IPS-18a (cell line): Measurements from ENCODE around the gene CAMKMT.

ENCODE experiments used
- H3K27ac ChIP-seq: one replicate; pipeline ENCODE4 v1.5.1; 2013; ENCODE audit warnings: low read length
- H3K27me3 ChIP-seq: one replicate; pipeline ENCODE4 v1.6.1; 2013; ENCODE audit warnings: mild to moderate bottlenecking, low read length; ENCODE audit not compliant: control insufficient read depth, insufficient read depth
- H3K36me3 ChIP-seq: one replicate; pipeline ENCODE4 v1.6.1; 2013; ENCODE audit warnings: low read depth, low read length; ENCODE audit not compliant: control insufficient read depth
- H3K4me1 ChIP-seq: one replicate; pipeline ENCODE4 v1.6.1; 2013; ENCODE audit warnings: low read depth, low read length; ENCODE audit not compliant: control insufficient read depth
- H3K4me3 ChIP-seq: one replicate; pipeline ENCODE4 v1.5.1; 2013; ENCODE audit warnings: low read length
- H3K9ac ChIP-seq: one replicate; pipeline ENCODE4 v1.6.1; 2013; ENCODE audit warnings: mild to moderate bottlenecking, low read length, moderate library complexity
- H3K9me3 ChIP-seq: one replicate; pipeline ENCODE4 v1.6.1; 2013; ENCODE audit warnings: low read depth, low read length; ENCODE audit not compliant: control insufficient read depth

CAMKMT gene

GRCh38 chr2:44555700-44556099 is 194.0 kb downstream of the CAMKMT start:
- Histone ChIP-seq H3K9me3 (no peaks in the 10 kb centered on the region), H3K27ac (no peak overlapping the region), H3K4me3 (no peak overlapping the region), H3K9ac (no peak overlapping the region), H3K27me3 (no peaks in the 10 kb centered on the region), H3K36me3 (no peaks in the 10 kb centered on the region), H3K4me1 (no peaks in the 10 kb centered on the region)

DNA sequence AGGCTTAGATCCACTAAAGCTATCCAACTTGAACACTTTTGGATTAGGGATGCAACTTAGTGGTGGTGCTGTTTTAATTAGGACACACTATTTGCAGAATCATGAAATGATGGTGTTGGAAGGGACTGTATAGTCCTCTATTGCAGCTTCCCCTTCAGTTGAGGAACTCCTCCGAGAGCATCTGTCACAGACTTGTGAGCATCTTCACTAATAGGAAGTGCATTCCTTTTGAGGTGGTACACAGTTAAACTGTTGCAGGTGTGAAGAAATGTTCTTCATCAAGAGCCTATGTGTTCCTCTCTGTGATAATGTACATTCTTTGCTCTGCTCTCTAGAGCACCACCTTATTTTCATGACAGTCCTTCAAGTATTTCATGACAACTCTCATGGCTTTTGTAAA is 197.4 kb downstream of the CAMKMT start:
- H3K4me1 ChIP-seq: no peaks in the 10 kb centered on the region
- H3K9me3 ChIP-seq: no peaks in the 10 kb centered on the region
- H3K36me3 ChIP-seq: no peaks in the 10 kb centered on the region

DNA sequence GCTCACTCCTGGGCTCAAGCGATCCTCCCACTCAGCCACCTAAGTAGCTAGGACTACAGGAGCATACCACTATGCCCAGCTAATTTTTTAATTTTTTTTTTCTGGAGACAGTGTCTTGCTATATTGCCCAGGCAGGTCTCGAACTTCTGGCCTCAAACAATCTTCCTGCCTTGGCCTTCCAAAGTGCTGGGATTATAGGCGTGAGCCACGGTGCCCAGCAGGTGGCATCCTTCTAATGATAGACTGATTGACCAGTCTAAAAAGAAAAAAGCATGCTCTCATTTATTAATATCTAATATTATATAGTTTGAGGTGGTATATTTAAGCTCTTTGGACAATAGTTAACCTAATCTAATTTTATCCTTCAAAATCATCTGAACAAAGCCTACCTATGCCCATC is 198.6 kb downstream of the CAMKMT start:
- Histone ChIP-seq H3K27me3 (no peaks in the 10 kb centered on the region), H3K27ac (no peak overlapping the region), H3K9ac (no peak overlapping the region), H3K4me1 (no peaks in the 10 kb centered on the region), H3K36me3 (no peaks in the 10 kb centered on the region), H3K4me3 (no peak overlapping the region), H3K9me3 (no peaks in the 10 kb centered on the region)

More for the DNA sequence above, 197.4 kb downstream of the CAMKMT start:
- H3K4me3 ChIP-seq: no peak overlapping the region
- H3K27me3 ChIP-seq: no peaks in the 10 kb centered on the region
- no peak overlapping the region for H3K27ac ChIP-seq
- no peak overlapping the region for H3K9ac ChIP-seq

DNA sequence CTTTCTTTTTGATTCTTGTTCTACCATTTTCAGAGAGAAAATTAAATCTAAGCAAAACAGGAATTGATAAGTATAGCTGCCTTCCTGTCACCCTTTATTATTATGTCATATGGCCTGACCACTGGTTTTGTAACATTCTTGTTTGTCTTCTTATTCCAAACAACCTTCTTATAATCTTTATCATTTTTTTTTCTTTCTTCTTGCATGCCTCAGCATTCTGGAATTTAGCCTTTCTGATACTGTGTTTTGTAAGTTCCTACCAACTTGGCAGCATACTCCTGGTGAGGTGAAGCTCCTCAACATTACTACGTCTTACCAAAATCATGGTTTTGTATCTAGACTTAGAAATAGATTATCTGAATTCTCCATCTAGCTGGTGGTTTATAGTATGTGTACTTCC is 199.2 kb downstream of the CAMKMT start:
- H3K9ac ChIP-seq: no peak overlapping the region
- no peaks in the 10 kb centered on the region for H3K9me3 ChIP-seq
- H3K27ac ChIP-seq: no peak overlapping the region
- no peaks in the 10 kb centered on the region for H3K36me3 ChIP-seq
- H3K27me3 ChIP-seq: no peaks in the 10 kb centered on the region
- no peak overlapping the region for H3K4me3 ChIP-seq
- H3K4me1 ChIP-seq: no peaks in the 10 kb centered on the region

DNA sequence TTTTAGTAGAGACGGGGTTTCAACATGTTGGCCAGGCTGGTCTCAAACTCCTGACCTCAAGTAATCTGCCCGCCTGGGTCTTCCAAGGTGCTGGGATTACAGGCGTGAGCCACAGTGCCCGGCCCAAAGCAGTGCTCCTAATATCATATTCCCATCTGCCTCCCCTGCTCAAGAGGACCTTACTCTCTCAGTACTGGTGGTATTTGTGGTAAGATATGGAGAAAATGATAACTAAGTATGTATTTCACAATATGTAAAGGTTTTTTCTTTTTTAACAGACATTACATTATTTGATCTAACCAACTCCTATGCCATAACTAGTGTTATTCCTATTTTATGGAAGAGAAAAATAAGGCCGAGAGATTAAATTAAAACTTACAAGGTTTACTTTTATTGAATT is 201.0 kb downstream of the CAMKMT start:
- H3K4me1 ChIP-seq: no peaks in the 10 kb centered on the region
- H3K9me3 ChIP-seq: no peaks in the 10 kb centered on the region
- H3K9ac ChIP-seq: no peak overlapping the region
- H3K4me3 ChIP-seq: no peak overlapping the region
- H3K27me3 ChIP-seq: no peaks in the 10 kb centered on the region
- H3K36me3 ChIP-seq: no peaks in the 10 kb centered on the region
- H3K27ac ChIP-seq: no peak overlapping the region

- Histone ChIP-seq H3K9ac (no peak overlapping the region), H3K9me3 (no peaks in the 10 kb centered on the region), H3K4me3 (no peak overlapping the region), H3K36me3 (no peaks in the 10 kb centered on the region), H3K4me1 (no peaks in the 10 kb centered on the region), H3K27me3 (no peaks in the 10 kb centered on the region), H3K27ac (no peak overlapping the region)
Observed at GRCh38 chr2:44564752-44565151, 203.0 kb downstream of the CAMKMT start.

- Histone ChIP-seq H3K36me3 (no peaks in the 10 kb centered on the region), H3K9ac (no peak overlapping the region), H3K9me3 (no peaks in the 10 kb centered on the region), H3K27me3 (no peaks in the 10 kb centered on the region), H3K4me3 (no peak overlapping the region), H3K4me1 (no peaks in the 10 kb centered on the region), H3K27ac (no peak overlapping the region)
Observed at GRCh38 chr2:44566059-44566458, 204.3 kb downstream of the CAMKMT start.

DNA sequence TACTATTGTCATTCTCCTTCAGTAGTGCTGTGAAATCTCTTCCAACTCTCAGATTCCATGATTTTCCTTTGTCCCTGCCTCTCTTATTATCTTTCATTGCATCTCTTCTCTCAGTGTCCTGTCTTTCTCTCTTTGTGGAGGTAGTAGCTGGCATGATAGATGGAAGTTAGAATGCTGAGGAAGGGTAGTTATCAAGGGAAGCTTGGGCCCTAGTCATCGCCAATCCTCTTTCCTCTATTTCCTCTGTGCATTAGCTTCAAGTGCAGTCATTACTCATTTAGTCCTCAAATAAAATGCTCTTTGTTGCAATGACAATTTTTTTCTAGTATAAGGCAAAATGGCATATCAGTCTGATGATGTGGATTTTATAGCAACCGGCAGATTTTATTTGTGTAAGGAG is 207.7 kb downstream of the CAMKMT start:
- Histone ChIP-seq H3K27ac (no peak overlapping the region), H3K9me3 (no peaks in the 10 kb centered on the region), H3K36me3 (no peaks in the 10 kb centered on the region), H3K4me3 (no peak overlapping the region), H3K4me1 (no peaks in the 10 kb centered on the region), H3K9ac (no peak overlapping the region), H3K27me3 (no peaks in the 10 kb centered on the region)

GRCh38 chr2:44570271-44570670 is 208.5 kb downstream of the CAMKMT start:
- H3K9ac ChIP-seq: no peak overlapping the region
- no peak overlapping the region for H3K27ac ChIP-seq
- no peaks in the 10 kb centered on the region for H3K9me3 ChIP-seq
- no peak overlapping the region for H3K4me3 ChIP-seq
- no peaks in the 10 kb centered on the region for H3K27me3 ChIP-seq
- no peaks in the 10 kb centered on the region for H3K36me3 ChIP-seq
- no peaks in the 10 kb centered on the region for H3K4me1 ChIP-seq

DNA sequence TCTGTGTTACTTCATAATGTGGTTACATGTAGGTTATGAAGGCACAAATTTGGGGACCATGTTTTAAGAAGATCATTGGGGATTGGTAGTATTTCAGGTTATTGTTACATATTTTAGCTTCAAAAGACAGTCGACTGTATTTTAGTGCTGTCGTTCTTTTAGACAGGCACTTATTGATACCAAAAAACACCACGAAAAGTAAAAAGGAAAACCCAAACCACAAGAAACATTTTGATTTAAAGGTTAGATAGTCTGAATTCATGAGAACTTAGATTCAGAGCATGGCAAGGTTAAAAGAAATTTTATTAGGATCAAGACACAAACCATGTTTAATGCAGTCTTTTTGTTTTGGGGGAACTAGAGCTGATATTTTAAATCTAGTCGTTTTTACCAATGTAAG is 209.0 kb downstream of the CAMKMT start:
- Histone ChIP-seq H3K9me3 (no peaks in the 10 kb centered on the region), H3K9ac (no peak overlapping the region), H3K36me3 (no peaks in the 10 kb centered on the region), H3K27ac (no peak overlapping the region), H3K4me1 (no peaks in the 10 kb centered on the region), H3K4me3 (no peak overlapping the region), H3K27me3 (no peaks in the 10 kb centered on the region)

GRCh38 chr2:44572196-44572900 is 210.6 kb downstream of the CAMKMT start:
- Histone ChIP-seq H3K4me1 (no peaks in the 10 kb centered on the region), H3K36me3 (no peaks in the 10 kb centered on the region), H3K9me3 (no peaks in the 10 kb centered on the region), H3K9ac (no peak overlapping the region), H3K27me3 (no peaks in the 10 kb centered on the region), H3K4me3 (no peak overlapping the region), H3K27ac (no peak overlapping the region)

DNA sequence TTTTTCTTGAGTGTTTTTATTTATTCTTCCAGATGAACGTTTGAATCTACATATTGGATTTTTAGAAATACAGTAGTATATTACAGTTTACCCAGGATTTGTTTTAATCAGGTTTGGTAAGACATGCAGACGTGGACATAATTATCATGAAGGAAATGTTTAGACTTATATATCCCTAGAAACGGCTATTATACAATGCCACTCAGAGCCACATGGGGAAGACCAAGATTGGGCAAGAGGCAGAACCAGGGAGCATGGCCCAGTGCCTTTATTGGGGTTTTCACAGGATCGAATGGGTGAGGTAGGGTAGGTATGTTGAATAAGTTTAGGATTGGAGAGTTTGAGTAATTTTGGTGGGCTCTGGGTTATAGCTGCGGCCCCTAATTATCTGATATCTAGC is 212.2 kb downstream of the CAMKMT start:
- H3K9me3 ChIP-seq: no peaks in the 10 kb centered on the region
- no peaks in the 10 kb centered on the region for H3K27me3 ChIP-seq
- H3K4me3 ChIP-seq: no peak overlapping the region
- no peak overlapping the region for H3K27ac ChIP-seq
- H3K36me3 ChIP-seq: no peaks in the 10 kb centered on the region
- no peaks in the 10 kb centered on the region for H3K4me1 ChIP-seq
- H3K9ac ChIP-seq: no peak overlapping the region
